Upper lobe of left lung (tissue), 6 donors: ENCODE results near the gene ZNF674. TPM values are rescaled to one million over a fixed set of nuclear protein-coding genes. Genes with fewer than 3 reads are reported as not detected.
"Not testable (repeated sequence)": the region's sequence is repeated elsewhere in the genome, so short reads cannot be mapped to it uniquely, and the experiment has no call there.

Experiments used
- ATAC-seq, 2 donors: fragments of 200-7000 bp; cut with Tn5 transposase; one replicate each; pipeline ENCODE4 v1.9.1; 2022; ENCODE audit warnings: mild to moderate bottlenecking in 2 of 2, moderate library complexity in 2 of 2; ENCODE audit not compliant: low FRiP score in 2 of 2
- DNase-seq, 2 donors: peaks; one replicate each; pipeline ENCODE4 v3.0.0-alpha.2; 2019 to 2020
- H3K27ac ChIP-seq, 4 donors: fragments of 200-600 bp; sonication (generic); one replicate each; pipeline ENCODE4 v1.5.1; 2016 to 2019
- H3K27me3 ChIP-seq, 4 donors: fragments of 200-600 bp; sonication (generic); one replicate each; pipeline ENCODE4 v1.5.1; 2017 to 2019
- H3K36me3 ChIP-seq, 4 donors: fragments of 200-600 bp; sonication (generic); one replicate each; pipeline ENCODE4 v1.5.1; 2016 to 2019
- H3K4me1 ChIP-seq, 4 donors: fragments of 200-600 bp; sonication (generic); one replicate each; pipeline ENCODE4 v1.5.1; 2018 to 2019
- H3K4me3 ChIP-seq, 4 donors: fragments of 200-600 bp; sonication (generic); one replicate each; pipeline ENCODE4 v1.5.1; 2017 to 2019; ENCODE audit warnings: mild to moderate bottlenecking in 2 of 4, moderate library complexity in 1 of 4
- H3K9me3 ChIP-seq, 4 donors: fragments of 200-600 bp; sonication (generic); one replicate each; pipeline ENCODE4 v1.5.1; 2018 to 2019
- EP300 ChIP-seq, 4 donors: sonication (generic); formaldehyde crosslinking; IDR thresholded peaks; one replicate each; pipeline ENCODE4 v1.5.1; 2017; ENCODE audit warnings: antibody characterized with exemption in 4 of 4, control low read depth in 2 of 4
- POLR2A ChIP-seq, 4 donors: fragments of 450-650 bp; IDR thresholded peaks; one replicate each; pipeline ENCODE4 v1.5.1; 2016 to 2017; ENCODE audit warnings: antibody characterized with exemption in 4 of 4, mild to moderate bottlenecking in 2 of 4
- POLR2AphosphoS5 ChIP-seq, 2 donors: sonication (generic); formaldehyde crosslinking; IDR thresholded peaks; one replicate each; pipeline ENCODE4 v1.5.1; 2017; ENCODE audit warnings: antibody characterized with exemption in 2 of 2
- WGBS, 2 donors: methylation state at CpG; one replicate each; pipeline ENCODE4 v1.1.5; 2017 to 2018; 5-methylcytosine and 5-hydroxymethylcytosine counted together
- total RNA-seq, 6 donors: library from RNA; depleted of rRNA in 4 of 6; stranded (reverse); fragments of >200 nt in 4 of 6; gene quantifications; one replicate each; pipeline versions ENCODE4 v1.1.0 to v1.2.1, GENCODE V29; 2016 to 2021
- TF ChIP-seq, protein P1 (sequence below), 6 experiments: fragments of 450-650 bp in 4 of 6; fragments of 200-600 bp in 2 of 6; sonication (generic) in 2 of 6; IDR thresholded peaks; one replicate each; pipeline ENCODE4 v1.5.1; 2016 to 2019; ENCODE audit warnings: antibody characterized with exemption in 6 of 6
- donor health status: DM: no; HTN: no; CAD: no; lungs with moderate emphysema.
- donor health status: DM: no; HTN: yes; CAD: no; lungs with severe emphysema.

ZNF674 gene
- total RNA-seq, 6 donors from 2014 or later: 3.0 to 11.5 (median 4.0) TPM

GRCh38 chrX:46551494-46552128 lies 6.4 kb upstream of the ZNF674 start:
- peaks cover 0 to 2% (median 1%) of the 10 kb centered on the region in 4 donors for H3K4me1 ChIP-seq
- no peaks in the 10 kb centered on the region for H3K36me3 ChIP-seq
- no peak for DNase-seq
- H3K27me3 ChIP-seq: no peaks in the 10 kb centered on the region
- 77 to 84% methylated on average over 8 of the region's 8 CpGs for WGBS, 2 donors
- TF ChIP-seq, protein P1, sequence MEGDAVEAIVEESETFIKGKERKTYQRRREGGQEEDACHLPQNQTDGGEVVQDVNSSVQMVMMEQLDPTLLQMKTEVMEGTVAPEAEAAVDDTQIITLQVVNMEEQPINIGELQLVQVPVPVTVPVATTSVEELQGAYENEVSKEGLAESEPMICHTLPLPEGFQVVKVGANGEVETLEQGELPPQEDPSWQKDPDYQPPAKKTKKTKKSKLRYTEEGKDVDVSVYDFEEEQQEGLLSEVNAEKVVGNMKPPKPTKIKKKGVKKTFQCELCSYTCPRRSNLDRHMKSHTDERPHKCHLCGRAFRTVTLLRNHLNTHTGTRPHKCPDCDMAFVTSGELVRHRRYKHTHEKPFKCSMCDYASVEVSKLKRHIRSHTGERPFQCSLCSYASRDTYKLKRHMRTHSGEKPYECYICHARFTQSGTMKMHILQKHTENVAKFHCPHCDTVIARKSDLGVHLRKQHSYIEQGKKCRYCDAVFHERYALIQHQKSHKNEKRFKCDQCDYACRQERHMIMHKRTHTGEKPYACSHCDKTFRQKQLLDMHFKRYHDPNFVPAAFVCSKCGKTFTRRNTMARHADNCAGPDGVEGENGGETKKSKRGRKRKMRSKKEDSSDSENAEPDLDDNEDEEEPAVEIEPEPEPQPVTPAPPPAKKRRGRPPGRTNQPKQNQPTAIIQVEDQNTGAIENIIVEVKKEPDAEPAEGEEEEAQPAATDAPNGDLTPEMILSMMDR (IDR thresholded peaks at IDR 0.05): no peak
- no peak for TF ChIP-seq POLR2AphosphoS5 (IDR thresholded peaks at IDR 0.05)
- no peak for TF ChIP-seq POLR2A (IDR thresholded peaks at IDR 0.05)
- TF ChIP-seq EP300 (IDR thresholded peaks at IDR 0.05): no peak
- H3K4me3 ChIP-seq: no peak overlapping the region
- no peak for ATAC-seq
- no peak overlapping the region for H3K27ac ChIP-seq
- no peaks in the 10 kb centered on the region for H3K9me3 ChIP-seq

DNA sequence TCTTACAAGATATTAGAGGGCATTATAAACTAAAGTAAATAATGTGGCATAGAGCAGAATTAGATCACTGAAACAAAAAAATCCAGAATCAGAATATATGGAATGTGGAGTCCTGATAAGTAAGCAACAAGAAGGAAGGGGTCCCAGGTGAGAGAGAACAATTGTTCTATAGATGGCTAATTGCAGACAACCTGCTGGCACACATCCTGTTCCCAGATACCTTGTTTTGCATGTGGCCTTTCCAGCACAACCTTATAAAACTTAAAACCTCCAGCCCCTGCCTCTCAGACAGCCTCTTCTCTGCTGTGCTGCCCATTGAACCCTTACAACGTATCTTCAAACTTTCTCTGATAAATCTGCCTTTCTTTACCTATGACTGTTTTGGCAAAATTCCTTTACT lies 4.7 kb upstream of the ZNF674 start:
- TF ChIP-seq POLR2AphosphoS5 (IDR thresholded peaks at IDR 0.05) (no peak), EP300 (IDR thresholded peaks at IDR 0.05) (no peak), POLR2A (IDR thresholded peaks at IDR 0.05) (no peak)
- TF ChIP-seq, protein P1 (IDR thresholded peaks at IDR 0.05): no peak
- DNase-seq (no peak), ATAC-seq (no peak)
- Histone ChIP-seq H3K27ac (no peak overlapping the region), H3K27me3 (no peaks in the 10 kb centered on the region), H3K9me3 (no peaks in the 10 kb centered on the region), H3K4me1 (peaks cover 0 to 8% (median 1%) of the 10 kb centered on the region in 4 donors), H3K36me3 (no peaks in the 10 kb centered on the region), H3K4me3 (no peak overlapping the region)
- WGBS, 2 donors: 82 to 100% methylated on average over 1 of the region's 1 CpG

DNA sequence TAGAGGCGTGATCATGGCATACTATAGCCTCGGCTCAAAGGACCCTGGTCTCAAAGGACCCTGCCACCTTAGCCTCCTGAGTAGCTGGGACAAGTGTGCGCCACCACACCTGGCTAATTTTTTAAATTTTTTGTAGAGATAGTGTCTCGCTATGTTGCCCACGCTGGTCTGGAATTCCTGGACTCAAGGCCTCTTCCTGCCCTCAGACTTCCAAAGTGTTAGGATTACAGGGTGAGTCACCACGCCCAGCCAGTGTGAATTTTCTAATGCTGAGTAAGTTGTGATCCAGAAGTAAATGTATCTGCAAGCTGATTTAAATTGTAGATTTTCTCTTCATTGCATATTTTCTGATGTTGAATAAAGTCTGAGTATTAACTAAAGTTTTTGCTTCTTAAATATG lies 2.6 kb upstream of the ZNF674 start:
- Histone ChIP-seq H3K4me1 (peaks cover 0 to 8% (median 1%) of the 10 kb centered on the region in 4 donors), H3K36me3 (no peaks in the 10 kb centered on the region), H3K4me3 (no peak overlapping the region), H3K27ac (no peak overlapping the region), H3K27me3 (no peaks in the 10 kb centered on the region), H3K9me3 (no peaks in the 10 kb centered on the region)
- DNase-seq (no peak), ATAC-seq (no peak)
- WGBS, 2 donors: 76 to 89% methylated on average over 5 to 6 of the region's 6 CpGs
- TF ChIP-seq POLR2AphosphoS5 (IDR thresholded peaks at IDR 0.05): no peak
- TF ChIP-seq, protein P1 (IDR thresholded peaks at IDR 0.05): no peak
- no peak for TF ChIP-seq POLR2A (IDR thresholded peaks at IDR 0.05)
- TF ChIP-seq EP300 (IDR thresholded peaks at IDR 0.05): no peak

- not testable (repeated sequence) for H3K27me3 ChIP-seq, H3K9me3 ChIP-seq, H3K36me3 ChIP-seq, DNase-seq, H3K4me1 ChIP-seq, ATAC-seq
- Histone ChIP-seq H3K27ac (peak overlapping the region; percentile 72 to 90 (median 84)), H3K4me3 (peak overlapping the region; percentile 18 to 80 (median 68))
- WGBS, 2 donors: 40 to 73% methylated on average over 7 of the region's 7 CpGs
Measured at GRCh38 chrX:46544527-46544926, 694 bp downstream of the ZNF674 start.

DNA sequence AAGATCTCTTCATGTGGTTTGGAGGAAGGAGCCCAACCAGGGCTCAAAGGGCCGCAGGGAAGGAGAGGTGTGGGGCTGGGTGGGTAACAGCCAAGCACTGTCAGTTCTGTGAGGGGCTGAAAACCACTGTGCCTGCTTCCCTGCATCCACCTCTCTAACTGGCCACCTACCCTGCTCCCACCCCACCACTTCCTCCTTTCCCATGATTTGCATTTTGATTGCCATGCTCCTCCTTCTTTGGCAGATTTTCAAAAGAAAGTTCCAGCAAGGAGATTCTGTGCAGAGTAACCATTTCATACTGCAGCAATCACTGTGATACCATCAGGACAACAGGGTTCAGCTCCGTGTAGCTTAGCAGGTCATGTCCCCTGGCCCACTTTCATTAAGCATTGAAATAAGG lies 1.8 kb downstream of the ZNF674 start:
- no peak overlapping the region for H3K27ac ChIP-seq
- H3K4me1 ChIP-seq: peaks cover 0 to 8% (median 1%) of the 10 kb centered on the region in 4 donors
- WGBS, 2 donors: 65 to 93% methylated on average over 2 of the region's 2 CpGs
- H3K36me3 ChIP-seq: peaks cover 0 to 6% (median 0%) of the 10 kb centered on the region in 4 donors
- ATAC-seq: no peak
- H3K9me3 ChIP-seq: no peaks in the 10 kb centered on the region
- TF ChIP-seq POLR2AphosphoS5 (IDR thresholded peaks at IDR 0.05) (no peak), POLR2A (IDR thresholded peaks at IDR 0.05) (no peak), EP300 (IDR thresholded peaks at IDR 0.05) (no peak)
- TF ChIP-seq, protein P1 (IDR thresholded peaks at IDR 0.05): no peak
- H3K4me3 ChIP-seq: no peak overlapping the region
- H3K27me3 ChIP-seq: no peaks in the 10 kb centered on the region
- no peak for DNase-seq
